ENCODE measurements around the gene CACFD1. TPM values are rescaled to one million over a fixed set of nuclear protein-coding genes. Genes with fewer than 3 reads are reported as not detected.

The CACFD1 gene
- polyA plus RNA-seq, 3 donors: 5.0 to 6.7 (median 5.1) TPM

DNA sequence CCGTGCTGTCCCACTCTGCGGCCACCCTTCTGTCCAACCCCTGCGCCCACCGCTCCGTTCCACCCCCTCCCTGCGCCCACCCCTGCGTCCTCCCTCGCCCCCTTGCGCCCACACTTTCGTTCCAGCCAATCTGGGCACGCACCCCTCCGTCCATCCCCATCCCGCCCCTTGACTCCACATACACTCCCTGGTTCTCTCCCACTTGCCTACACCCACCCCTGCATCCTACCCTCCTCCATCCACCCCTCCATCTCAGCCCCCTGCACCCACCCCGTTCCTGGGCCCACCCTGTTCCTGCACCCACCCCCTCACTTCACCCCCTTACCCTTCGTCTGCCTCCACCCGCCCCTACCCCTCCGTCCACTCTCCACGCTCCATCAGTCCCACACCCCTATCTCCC lies 30.6 kb upstream of the CACFD1 start:
- DNase-seq: no peak
- Histone ChIP-seq H2AFZ (ENCODE audit: insufficient read depth, low read depth, low read length, poor library complexity, severe bottlenecking) (no peak overlapping the region), H3K27ac (ENCODE audit: low read depth in 1 of 2, low read length in 2 of 2) (no peak overlapping the region), H3K9me3 (replicated peaks in 1 of 2; ENCODE audit: control insufficient read depth in 1 of 2, insufficient read depth in 1 of 2, low read length in 2 of 2) (peaks cover 4 to 16% of the 10 kb centered on the region in 2 donors), H3K9ac (ENCODE audit: insufficient read depth, low read length, poor library complexity, severe bottlenecking) (no peak overlapping the region), H3K36me3 (replicated peaks in 1 of 2; ENCODE audit: control insufficient read depth in 1 of 2, insufficient read depth in 2 of 2, low read length in 2 of 2) (no peaks in the 10 kb centered on the region), H3K79me2 (ENCODE audit: insufficient read depth, low read length) (no peaks in the 10 kb centered on the region), H3K4me1 (ENCODE audit: control insufficient read depth in 1 of 2, insufficient read depth in 2 of 2, low read length in 2 of 2) (peaks cover 5 to 8% of the 10 kb centered on the region in 2 donors), H4K20me1 (ENCODE audit: insufficient read depth, low read length) (no peaks in the 10 kb centered on the region), H3K4me2 (replicated peaks; ENCODE audit: extremely low read depth, low read length, poor library complexity, severe bottlenecking) (no peak overlapping the region), H3K27me3 (ENCODE audit: control insufficient read depth in 2 of 2, insufficient read depth in 2 of 2, low read length in 2 of 2) (peaks cover 13 to 26% of the 10 kb centered on the region in 2 donors), H3K4me3 (replicated peaks in 1 of 3; ENCODE audit: low read depth in 2 of 3, low read length in 3 of 3) (no peak overlapping the region)
- H3K36me3 Mint-ChIP-seq: no peaks in the 10 kb centered on the region
- peak overlapping the region in 1 of 2 donors; percentile 57 for H3K4me3 Mint-ChIP-seq
- intact Hi-C loops (cut with micrococcal nuclease): no loop called here
- 0% methylated on average over 15 of the region's 18 CpGs for WGBS (ENCODE audit: insufficient coverage)
- no peak overlapping the region for H3K27ac Mint-ChIP-seq
- no peak for TF ChIP-seq CTCF (IDR thresholded peaks at IDR 0.05)
- peaks cover 4% of the 10 kb centered on the region for H3K4me1 Mint-ChIP-seq
- H3K9me3 Mint-ChIP-seq: peaks cover 0 to 10% (median 4%) of the 10 kb centered on the region in 7 donors
- H3K27me3 Mint-ChIP-seq (ENCODE audit: low read depth in 3 of 3): peaks cover 28 to 45% (median 39%) of the 10 kb centered on the region in 3 donors

- H3K9me3 Mint-ChIP-seq: peaks cover 0 to 10% (median 4%) of the 10 kb centered on the region in 7 donors
- peak overlapping the region in 1 of 2 donors; percentile 57 for H3K4me3 Mint-ChIP-seq
- Histone ChIP-seq H3K4me2 (replicated peaks; ENCODE audit: extremely low read depth, low read length, poor library complexity, severe bottlenecking) (no peak overlapping the region), H4K20me1 (ENCODE audit: insufficient read depth, low read length) (no peaks in the 10 kb centered on the region), H3K9me3 (replicated peaks in 1 of 2; ENCODE audit: control insufficient read depth in 1 of 2, insufficient read depth in 1 of 2, low read length in 2 of 2) (peaks cover 4 to 16% of the 10 kb centered on the region in 2 donors), H3K4me1 (ENCODE audit: control insufficient read depth in 1 of 2, insufficient read depth in 2 of 2, low read length in 2 of 2) (peaks cover 5 to 8% of the 10 kb centered on the region in 2 donors), H3K36me3 (replicated peaks in 1 of 2; ENCODE audit: control insufficient read depth in 1 of 2, insufficient read depth in 2 of 2, low read length in 2 of 2) (no peaks in the 10 kb centered on the region), H3K79me2 (ENCODE audit: insufficient read depth, low read length) (no peaks in the 10 kb centered on the region), H3K27ac (ENCODE audit: low read depth in 1 of 2, low read length in 2 of 2) (no peak overlapping the region), H3K4me3 (replicated peaks in 1 of 3; ENCODE audit: low read depth in 2 of 3, low read length in 3 of 3) (no peak overlapping the region), H3K9ac (ENCODE audit: insufficient read depth, low read length, poor library complexity, severe bottlenecking) (no peak overlapping the region), H3K27me3 (ENCODE audit: control insufficient read depth in 2 of 2, insufficient read depth in 2 of 2, low read length in 2 of 2) (peaks cover 13 to 26% of the 10 kb centered on the region in 2 donors), H2AFZ (ENCODE audit: insufficient read depth, low read depth, low read length, poor library complexity, severe bottlenecking) (no peak overlapping the region)
- no peak for DNase-seq
- WGBS (ENCODE audit: insufficient coverage): 23% methylated on average over 47 of the region's 49 CpGs
- no peaks in the 10 kb centered on the region for H3K36me3 Mint-ChIP-seq
- intact Hi-C loops (cut with micrococcal nuclease): no loop called here
- peaks cover 26 to 45% (median 39%) of the 10 kb centered on the region in 3 donors for H3K27me3 Mint-ChIP-seq (ENCODE audit: low read depth in 3 of 3)
- TF ChIP-seq CTCF (IDR thresholded peaks at IDR 0.05): no peak
- no peak overlapping the region for H3K27ac Mint-ChIP-seq
- H3K4me1 Mint-ChIP-seq: peaks cover 4% of the 10 kb centered on the region
Observed at GRCh38 chr9:133429641-133430161, 30.1 kb upstream of the CACFD1 start.
